Activated CD4-positive, alpha-beta T cell treated with anti-CD3 and anti-CD28 coated beads, Interleukin-2, Interleukin-6, amounts not matched to agents 100 ng/mL and 50 ng/mL, durations not matched to agents 16 hours and 8 hours (primary cell): Measurements from ENCODE around the gene GPR135.

ENCODE experiments used
- DNase-seq: peaks from one replicate; pipeline ENCODE4 v3.0.0-alpha.2; 2020

The GPR135 gene, protein sequence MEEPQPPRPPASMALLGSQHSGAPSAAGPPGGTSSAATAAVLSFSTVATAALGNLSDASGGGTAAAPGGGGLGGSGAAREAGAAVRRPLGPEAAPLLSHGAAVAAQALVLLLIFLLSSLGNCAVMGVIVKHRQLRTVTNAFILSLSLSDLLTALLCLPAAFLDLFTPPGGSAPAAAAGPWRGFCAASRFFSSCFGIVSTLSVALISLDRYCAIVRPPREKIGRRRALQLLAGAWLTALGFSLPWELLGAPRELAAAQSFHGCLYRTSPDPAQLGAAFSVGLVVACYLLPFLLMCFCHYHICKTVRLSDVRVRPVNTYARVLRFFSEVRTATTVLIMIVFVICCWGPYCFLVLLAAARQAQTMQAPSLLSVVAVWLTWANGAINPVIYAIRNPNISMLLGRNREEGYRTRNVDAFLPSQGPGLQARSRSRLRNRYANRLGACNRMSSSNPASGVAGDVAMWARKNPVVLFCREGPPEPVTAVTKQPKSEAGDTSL

GRCh38 chr14:59465316-59466135, at the start of gene GPR135:
TSS of gene GPR135 (minus strand) at chr14:59465380. CDS start at chr14:59465226, 154 bp downstream.
- peak; percentile 39 for DNase-seq

GRCh38 chr14:59511916-59512575, 46.9 kb upstream of the GPR135 start:
- DNase-seq, result peak; percentile 19

GRCh38 chr14:59510966-59511365, 45.8 kb upstream of the GPR135 start:
- DNase-seq, result no peak

- no peak for DNase-seq
Observed at GRCh38 chr14:59510001-59510400, 44.8 kb upstream of the GPR135 start.

- DNase-seq, result no peak
Observed at GRCh38 chr14:59509101-59509500, 43.9 kb upstream of the GPR135 start.

DNA sequence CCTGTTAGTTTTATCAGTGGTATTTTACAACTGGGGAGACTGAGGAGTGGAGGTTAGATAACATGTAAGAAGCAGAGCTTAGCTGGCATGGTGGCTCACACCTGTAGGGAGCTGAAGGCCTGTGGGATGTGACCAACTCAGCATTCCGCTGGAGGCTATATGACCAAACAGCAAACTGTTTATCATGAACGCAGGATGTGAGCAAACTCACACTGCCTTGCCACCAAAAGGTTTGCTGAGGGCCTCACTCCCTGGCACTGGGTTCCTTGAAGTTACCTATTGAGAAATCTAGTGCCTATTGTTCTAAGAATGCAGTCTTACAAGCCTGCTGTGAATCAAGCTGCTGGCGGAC, 42.5 kb upstream of the GPR135 start:
- DNase-seq, result no peak

DNA sequence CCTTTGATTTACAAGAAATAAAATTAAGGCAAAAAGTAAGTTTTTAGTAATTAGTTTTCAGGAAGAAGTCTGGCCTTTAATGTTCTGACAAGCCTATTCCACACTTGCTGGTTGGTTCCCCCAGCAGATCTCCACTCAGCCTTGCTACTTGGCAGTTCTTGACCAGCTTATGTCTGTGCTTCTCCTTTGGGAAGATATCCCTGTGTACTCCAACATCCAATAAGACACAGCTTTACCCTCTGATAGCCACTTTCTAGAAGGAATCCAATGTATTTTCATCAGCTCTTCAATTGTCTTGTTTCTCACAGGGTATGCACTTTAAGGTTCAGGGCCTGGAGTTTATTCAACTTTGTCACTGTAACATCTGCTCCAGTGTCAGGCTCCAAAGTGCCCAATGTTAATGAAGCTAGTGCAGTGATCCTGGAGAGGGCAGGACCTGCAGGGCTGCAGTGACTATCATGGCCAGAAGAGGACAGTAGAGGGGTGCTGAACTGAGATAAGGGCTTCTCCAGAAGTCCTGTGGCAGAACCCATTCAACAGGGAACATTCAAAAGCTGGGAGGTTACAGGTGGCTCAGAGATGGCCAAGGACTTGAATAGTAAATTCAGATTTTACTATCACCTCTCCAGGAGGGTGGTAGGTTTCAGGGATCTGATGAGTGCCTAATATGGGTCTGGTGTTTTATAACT, 42.0 kb upstream of the GPR135 start:
- DNase-seq, result peak; percentile 60

DNA sequence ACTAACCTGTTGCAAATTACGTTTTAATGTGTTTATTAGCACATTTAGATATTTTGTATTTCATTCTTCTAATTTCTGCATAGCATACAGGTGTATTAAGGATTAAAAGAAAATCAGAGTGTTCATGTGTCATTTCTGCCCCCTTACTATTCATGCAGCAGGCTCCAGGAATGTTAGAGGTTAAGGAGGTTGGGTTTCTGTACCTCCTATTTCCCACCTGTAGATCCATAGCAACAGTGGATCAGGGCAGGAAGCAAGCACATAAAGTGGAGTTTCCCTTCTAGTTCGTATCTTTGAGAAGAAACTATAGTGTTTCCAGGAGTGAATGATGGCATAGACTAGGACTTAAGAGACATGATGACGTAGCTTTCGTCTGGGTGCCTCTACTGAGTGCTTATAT, 38.1 kb upstream of the GPR135 start:
- DNase-seq, result no peak

DNA sequence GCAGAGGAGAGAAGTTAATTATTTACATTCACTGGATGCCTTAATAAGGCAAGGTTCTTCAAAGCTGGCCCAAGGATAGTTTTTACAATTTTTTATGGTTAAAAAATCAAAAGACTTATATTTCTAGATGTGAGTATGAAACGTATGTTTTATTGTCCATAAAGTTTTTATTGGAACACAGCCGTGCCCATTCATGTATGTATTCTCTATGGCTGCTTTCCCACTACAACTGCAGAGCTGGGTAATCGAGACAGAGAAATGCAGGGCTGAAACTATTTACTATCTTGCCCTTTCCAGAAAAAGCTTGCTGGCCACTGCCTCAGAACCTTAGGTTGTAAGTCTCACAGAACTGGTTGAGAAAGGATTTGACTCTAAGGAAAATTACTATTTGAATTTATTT, 35.6 kb upstream of the GPR135 start:
- DNase-seq, result no peak

- no peak for DNase-seq
Observed at GRCh38 chr14:59492384-59492783, 27.2 kb upstream of the GPR135 start.

GRCh38 chr14:59490756-59491155, 25.6 kb upstream of the GPR135 start:
- no peak for DNase-seq

DNA sequence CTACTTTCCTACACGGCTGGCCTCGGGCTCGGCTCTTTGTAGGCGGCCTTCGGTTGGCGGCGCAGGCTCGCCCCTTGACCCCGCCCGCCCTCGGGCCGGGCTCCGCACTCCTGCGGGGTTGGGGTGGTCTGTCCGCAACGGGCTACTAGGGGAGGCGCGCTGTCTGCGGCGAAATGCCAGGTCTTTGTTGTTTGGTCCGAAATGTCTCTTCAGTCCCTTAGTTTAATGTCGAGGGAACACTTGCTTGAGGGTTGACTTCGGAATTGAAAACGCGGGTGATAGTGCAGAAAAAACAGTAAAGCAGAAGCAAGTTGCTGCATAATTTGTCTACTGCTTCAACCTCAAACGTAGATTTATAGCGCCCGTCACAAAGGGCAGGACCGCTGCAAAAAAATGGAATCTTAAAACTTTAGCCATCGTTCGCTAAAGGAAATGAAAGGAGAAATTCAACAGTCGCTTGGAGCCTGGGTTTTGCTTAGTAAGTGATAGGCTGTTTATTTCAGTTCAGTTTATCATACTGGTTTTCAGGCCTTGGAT, 19.5 kb upstream of the GPR135 start:
- no peak for DNase-seq

DNA sequence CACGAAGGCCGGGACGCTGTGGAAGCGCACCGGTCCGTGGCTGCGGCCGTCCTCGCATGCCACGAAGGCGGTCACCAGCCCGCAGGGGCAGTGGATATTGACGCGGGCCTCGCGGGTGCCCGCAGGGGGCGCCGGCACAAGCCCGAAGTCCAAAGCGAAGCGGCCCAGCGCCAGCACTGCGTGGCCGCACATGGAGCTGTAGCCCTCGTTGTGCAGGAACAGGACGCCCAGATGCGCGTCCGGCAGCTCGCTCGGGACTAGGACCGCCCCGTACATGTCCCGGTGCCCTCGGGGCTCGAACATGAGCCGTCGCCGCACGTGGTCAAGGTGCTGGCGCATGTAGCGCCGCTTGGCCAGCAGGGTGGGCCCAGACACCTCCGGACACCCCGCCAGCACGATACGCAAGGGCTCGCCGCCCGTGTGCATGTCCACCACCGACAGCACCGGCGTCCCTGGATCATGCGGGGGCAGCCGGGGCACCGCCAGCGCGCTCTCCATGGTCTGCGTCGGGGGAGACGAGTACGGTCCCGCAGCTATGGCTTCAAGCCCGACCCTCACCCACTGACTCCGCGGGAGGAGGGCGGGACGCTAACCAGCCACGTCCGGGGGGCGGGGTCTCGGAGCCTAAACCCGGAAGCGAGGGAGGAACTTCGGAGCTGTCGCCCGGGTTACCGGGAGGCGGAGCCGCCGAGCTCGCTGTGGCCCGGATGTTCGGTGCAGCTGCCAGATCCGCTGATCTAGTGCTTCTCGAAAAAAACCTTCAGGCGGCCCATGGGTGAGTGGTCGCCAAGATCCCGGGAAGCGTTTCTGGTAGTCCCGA, 18.8 kb upstream of the GPR135 start, which contains the start of the genes JKAMP and L3HYPDH:
TSS of gene JKAMP (plus strand) at position 699 of the 820 bp plus-strand sequence. CDS start at position 772, 73 bp downstream.
TSS of gene L3HYPDH (minus strand) at position 590 of the 820 bp plus-strand sequence. CDS start at position 498, 92 bp downstream.
- DNase-seq, result peak; percentile 97

DNA sequence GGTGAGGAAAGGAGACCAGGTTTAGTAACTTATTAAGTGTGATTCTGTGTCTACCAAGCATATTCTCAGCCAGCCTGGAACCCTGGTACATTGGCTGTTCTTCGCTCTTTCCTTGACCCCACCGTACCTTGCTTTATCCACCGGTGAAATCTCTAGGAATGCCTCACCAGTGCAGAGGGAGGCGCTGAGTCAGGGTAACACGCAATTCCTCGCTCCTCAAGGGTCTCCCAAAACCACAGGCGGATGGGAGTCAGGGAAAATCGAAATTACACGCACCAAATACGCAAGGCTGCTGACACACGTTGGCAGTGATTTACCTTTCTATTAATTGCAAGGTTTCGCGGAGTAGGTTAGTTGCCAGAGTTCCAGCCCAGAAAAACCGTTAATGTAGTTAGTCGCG, 18.2 kb upstream of the GPR135 start:
- DNase-seq, result no peak

DNA sequence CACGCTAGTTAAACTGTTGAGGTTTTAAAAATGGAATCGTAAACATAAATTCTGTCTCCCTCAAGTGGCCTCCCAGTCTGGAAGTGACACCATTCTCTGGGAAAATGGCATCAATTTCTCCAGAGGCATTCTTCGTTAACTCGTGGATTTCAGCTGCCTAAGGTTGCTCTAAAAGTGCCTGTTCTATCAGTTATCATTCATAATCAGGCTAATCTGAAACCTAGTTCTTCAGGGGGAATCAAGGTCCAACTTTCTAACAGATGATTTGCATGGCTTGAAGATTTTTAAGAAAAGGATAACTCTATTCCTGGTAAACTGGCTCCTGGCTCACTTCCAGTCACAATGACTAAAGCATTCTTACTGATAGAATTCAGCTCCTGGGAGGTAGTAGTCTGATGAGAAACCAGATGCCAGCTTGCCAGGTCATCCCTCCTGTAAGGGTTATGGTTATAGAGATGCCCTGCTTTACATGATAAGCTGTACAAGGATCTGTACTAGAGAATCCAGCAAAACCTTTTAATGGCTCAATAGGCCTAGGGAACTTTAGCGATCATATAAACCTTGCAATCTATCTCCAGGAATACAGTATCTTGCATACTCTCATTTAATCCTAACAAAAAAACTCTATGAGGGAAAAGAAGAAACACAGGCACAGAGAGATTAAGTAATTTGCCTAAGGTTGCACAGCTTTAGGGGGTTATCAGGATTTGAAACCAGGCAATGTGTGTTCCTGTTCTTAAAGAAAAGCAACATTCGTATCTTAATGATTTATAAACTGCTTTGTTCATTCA, 17.6 kb upstream of the GPR135 start:
- peak; percentile 9 for DNase-seq

- no peak for DNase-seq
Observed at GRCh38 chr14:59481871-59482540, 16.8 kb upstream of the GPR135 start.

DNA sequence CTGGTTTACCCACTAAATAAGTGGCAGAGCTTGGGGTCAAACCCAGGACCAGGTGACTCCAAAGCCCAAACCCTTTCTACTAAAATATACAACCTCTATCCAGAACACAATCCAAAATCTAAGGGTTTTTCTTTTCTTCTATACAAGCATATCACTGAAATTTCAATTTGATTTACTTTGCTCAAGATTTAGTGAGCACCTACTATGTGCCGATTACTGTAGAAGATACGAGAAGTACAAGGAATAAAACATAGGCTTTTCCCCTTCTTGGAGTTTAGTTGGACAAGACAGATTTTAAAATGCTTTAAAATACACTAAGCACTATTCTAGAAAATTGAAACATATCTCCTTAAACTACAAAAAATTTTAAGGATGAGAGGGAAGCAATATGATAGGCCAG, 16.2 kb upstream of the GPR135 start:
- no peak for DNase-seq

GRCh38 chr14:59480166-59480565, 15.0 kb upstream of the GPR135 start:
- no peak for DNase-seq

DNA sequence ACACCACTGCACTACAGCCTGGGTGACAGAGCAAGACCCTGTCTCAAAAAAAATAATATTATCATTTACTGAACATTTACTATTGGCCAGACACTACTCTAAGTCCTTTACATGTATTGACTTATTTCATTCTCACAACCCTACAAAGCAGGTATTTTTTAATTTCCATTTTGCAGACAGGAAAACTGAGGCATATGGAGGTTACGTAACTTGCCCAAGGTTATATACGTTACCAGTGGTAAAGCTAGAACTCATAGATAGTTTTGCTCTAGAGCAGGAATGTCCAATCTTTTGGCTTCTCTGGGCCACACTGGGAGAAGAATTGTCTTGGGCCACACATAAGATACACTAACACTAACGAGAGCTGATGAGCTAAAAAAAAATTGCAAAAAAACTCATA, 13.4 kb upstream of the GPR135 start:
- no peak for DNase-seq

DNA sequence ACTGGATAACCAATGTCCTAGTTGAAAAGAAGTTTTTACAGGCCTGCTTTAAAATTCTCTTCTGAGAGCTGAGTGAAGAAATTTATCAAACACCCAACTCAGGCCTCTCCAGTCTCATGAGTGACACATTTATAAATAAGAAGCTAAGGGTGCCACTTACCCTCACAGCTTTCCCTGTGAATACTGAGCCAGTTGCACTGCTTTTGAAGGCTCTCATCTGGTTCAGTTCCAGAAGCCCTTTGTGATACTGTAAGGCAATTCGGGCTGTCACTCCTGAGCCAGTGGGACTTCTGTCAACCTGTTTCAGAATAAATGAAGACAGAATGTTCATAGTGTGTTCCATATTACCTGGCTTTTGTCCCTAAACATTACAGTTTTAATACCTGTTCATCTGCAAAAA, 10.5 kb upstream of the GPR135 start:
- DNase-seq, result no peak
